Osteocyte (in vitro differentiated cells): ENCODE data around the gene SHISA2. TPM values are rescaled to one million over a fixed set of nuclear protein-coding genes. Genes with fewer than 3 reads are reported as not detected.
A peak's percentile ranks its signal among the peaks of the same experiment; 100 is the strongest.

Experiments used
- DNase-seq: peaks from one replicate; pipeline ENCODE4 v3.0.0; 2021; ENCODE audit warnings: mixed read lengths; ENCODE audit not compliant: unreplicated experiment; ENCODE audit errors: extremely low spot score
- H3K27ac Mint-ChIP-seq: one replicate; pipeline ENCODE4 v1.8.0; 2021; ENCODE audit warnings: mild to moderate bottlenecking, mixed read lengths; ENCODE audit not compliant: unreplicated experiment
- H3K27me3 Mint-ChIP-seq: one replicate; pipeline ENCODE4 v1.8.0; 2021; ENCODE audit warnings: mixed read lengths; ENCODE audit not compliant: unreplicated experiment
- H3K36me3 Mint-ChIP-seq: one replicate; pipeline ENCODE4 v1.8.0; 2021; ENCODE audit warnings: mixed read lengths; ENCODE audit not compliant: unreplicated experiment
- H3K4me1 Mint-ChIP-seq: one replicate; pipeline ENCODE4 v1.8.0; 2021; ENCODE audit warnings: mixed read lengths; ENCODE audit not compliant: unreplicated experiment
- H3K4me3 Mint-ChIP-seq: one replicate; pipeline ENCODE4 v1.8.0; 2021; ENCODE audit warnings: mild to moderate bottlenecking, moderate library complexity, mixed read lengths; ENCODE audit not compliant: unreplicated experiment
- H3K9me3 Mint-ChIP-seq: one replicate; pipeline ENCODE4 v1.8.0; 2021; ENCODE audit warnings: mixed read lengths; ENCODE audit not compliant: unreplicated experiment
- total RNA-seq: library from RNA; stranded (reverse); gene quantifications from 2 replicates; pipeline ENCODE4 v1.2.1, GENCODE V29; 2021
- TF ChIP-seq, protein P1 (sequence below): fragments of 200-600 bp; sonication (generic); IDR thresholded peaks from 2 replicates; pipeline ENCODE4 v1.5.0; 2021; ENCODE audit warnings: antibody characterized with exemption, mild to moderate bottlenecking, moderate library complexity

The SHISA2 gene
- total RNA-seq, 1 donor from 2014 or later = 128 TPM

DNA sequence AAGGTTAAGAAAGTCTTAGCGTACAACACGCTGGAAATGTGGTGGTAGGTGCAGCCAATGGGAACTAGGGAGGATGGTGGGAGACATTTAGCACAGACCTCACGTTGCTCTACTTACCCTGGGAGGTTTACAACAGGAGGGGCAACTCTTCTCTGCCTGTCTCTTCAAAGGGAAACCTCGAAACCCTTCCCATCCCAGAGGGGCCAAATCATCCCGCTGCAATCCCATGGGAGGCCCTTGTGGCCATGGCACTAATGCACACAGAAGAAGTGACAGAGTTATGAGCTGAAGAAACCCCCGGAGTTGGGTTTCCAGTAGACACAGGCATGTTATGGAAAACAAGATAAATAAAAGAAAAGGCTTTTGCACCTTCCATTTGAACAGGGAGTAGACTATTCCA, 35.6 kb downstream of the SHISA2 start:
- DNase-seq = no peak
- Mint-ChIP-seq H3K4me1 (peaks cover 70% of the 10 kb centered on the region), H3K4me3 (no peak overlapping the region), H3K36me3 (no peaks in the 10 kb centered on the region), H3K27ac (peak overlapping the region; percentile 82), H3K27me3 (no peaks in the 10 kb centered on the region), H3K9me3 (no peaks in the 10 kb centered on the region)
- TF ChIP-seq, protein P1, sequence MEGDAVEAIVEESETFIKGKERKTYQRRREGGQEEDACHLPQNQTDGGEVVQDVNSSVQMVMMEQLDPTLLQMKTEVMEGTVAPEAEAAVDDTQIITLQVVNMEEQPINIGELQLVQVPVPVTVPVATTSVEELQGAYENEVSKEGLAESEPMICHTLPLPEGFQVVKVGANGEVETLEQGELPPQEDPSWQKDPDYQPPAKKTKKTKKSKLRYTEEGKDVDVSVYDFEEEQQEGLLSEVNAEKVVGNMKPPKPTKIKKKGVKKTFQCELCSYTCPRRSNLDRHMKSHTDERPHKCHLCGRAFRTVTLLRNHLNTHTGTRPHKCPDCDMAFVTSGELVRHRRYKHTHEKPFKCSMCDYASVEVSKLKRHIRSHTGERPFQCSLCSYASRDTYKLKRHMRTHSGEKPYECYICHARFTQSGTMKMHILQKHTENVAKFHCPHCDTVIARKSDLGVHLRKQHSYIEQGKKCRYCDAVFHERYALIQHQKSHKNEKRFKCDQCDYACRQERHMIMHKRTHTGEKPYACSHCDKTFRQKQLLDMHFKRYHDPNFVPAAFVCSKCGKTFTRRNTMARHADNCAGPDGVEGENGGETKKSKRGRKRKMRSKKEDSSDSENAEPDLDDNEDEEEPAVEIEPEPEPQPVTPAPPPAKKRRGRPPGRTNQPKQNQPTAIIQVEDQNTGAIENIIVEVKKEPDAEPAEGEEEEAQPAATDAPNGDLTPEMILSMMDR = no peak

DNA sequence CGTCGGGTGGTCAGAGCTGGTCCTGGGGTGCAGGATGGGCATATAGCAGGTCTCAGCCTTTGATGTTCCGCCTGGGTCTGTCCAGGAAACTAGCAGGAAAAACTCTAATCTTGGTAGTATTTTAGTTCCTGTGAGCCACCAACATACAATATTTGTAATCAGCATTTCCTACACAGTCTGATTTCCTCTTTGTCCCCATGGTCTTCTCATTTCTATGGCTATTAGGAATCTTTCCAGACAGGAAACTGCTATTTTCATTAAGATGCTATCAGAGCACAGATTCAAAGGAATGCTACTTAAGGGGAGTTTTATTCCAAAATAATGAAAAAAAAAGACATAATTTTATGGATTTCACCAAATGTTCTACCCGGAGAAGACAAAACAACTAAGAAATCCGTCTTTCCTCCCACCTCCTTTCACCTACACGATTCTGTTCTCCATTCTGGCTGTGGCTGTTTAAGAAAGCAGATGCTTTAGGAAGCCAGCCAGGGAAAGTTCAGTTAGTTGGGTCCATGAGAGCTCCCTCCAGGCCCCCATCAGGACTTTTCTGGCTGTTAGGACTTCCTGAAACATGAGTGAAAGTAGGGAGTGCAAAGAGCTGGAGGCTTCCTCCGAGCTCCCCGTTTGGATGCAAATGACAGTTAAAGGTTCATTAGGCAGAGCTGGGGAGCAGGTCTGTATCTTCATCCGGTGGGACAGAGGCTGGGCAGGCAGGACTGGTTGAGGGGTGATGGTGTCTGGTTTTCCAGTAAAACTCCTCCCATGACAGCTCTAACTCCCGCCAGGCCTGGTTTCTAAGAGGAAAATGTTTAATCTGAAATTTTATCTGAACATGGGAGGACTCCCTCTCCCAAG, 36.3 kb downstream of the SHISA2 start:
- Mint-ChIP-seq H3K4me1 (peaks cover 65% of the 10 kb centered on the region), H3K4me3 (no peak overlapping the region), H3K36me3 (no peaks in the 10 kb centered on the region), H3K27ac (peak overlapping the region; percentile 82), H3K9me3 (no peaks in the 10 kb centered on the region), H3K27me3 (no peaks in the 10 kb centered on the region)
- TF ChIP-seq, protein P1 = no peak
- DNase-seq = no peak

- no peak overlapping the region for H3K27ac Mint-ChIP-seq
- H3K36me3 Mint-ChIP-seq = no peaks in the 10 kb centered on the region
- no peak for DNase-seq
- no peaks in the 10 kb centered on the region for H3K27me3 Mint-ChIP-seq
- TF ChIP-seq, protein P1 = no peak
- no peaks in the 10 kb centered on the region for H3K9me3 Mint-ChIP-seq
- no peak overlapping the region for H3K4me3 Mint-ChIP-seq
- H3K4me1 Mint-ChIP-seq = peaks cover 49% of the 10 kb centered on the region
These were observed 38.8 kb downstream of the SHISA2 start for GRCh38 chr13:26012995-26013394.

DNA sequence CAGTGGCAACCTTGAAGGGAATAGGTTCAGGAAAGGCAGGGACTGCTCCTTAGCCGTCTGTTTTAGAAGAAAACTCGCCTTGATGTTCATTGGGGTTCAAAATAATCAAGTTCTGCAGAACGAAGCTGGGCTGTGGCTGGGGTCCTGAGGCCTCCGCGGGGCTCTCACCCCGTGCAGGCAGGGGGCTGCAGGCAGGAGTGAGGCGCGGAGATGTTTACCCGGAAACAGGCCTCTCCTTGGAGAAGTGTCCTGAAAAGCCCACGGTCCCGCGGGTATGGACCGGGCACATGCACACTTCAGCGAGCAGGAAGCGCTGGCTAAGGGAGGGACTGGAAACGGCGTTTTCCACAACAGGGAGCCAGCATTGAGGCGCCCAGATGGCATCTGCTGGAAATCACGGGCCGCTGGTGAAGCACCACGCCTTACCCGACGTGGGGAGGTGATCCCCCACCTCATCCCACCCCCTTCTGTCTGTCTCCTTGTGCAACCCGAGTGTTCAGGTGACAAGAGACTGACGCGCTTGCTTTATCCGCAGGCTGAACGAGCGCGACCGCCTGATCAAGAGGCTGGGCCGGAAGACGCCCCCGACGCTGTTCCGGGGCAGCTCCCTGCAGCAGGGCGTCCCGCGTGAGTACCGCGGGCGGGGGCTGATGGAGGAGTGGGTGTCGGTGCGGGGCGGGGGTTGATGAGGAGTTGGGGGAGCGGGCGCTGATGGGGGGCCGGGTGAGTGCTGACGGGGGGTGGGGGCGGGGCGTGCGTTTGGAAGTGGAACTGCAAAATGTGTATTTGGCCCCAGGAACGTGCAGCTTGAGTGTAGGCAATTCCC, 39.6 kb downstream of the SHISA2 start:
- H3K27ac Mint-ChIP-seq = no peak overlapping the region
- H3K27me3 Mint-ChIP-seq = no peaks in the 10 kb centered on the region

More for the DNA sequence above, 39.6 kb downstream of the SHISA2 start:
- DNase-seq = no peak
- Mint-ChIP-seq H3K9me3 (no peaks in the 10 kb centered on the region), H3K4me1 (peaks cover 49% of the 10 kb centered on the region), H3K36me3 (no peaks in the 10 kb centered on the region), H3K4me3 (no peak overlapping the region)
- TF ChIP-seq, protein P1 = no peak
